Endothelial cell of coronary artery (primary cell): ENCODE results near the gene MCTP2. TPM values are rescaled to one million over a fixed set of nuclear protein-coding genes. Genes with fewer than 3 reads are reported as not detected.

ENCODE experiments used
- total RNA-seq: library from RNA; depleted of rRNA; stranded (reverse); fragments of >200 nt; gene quantifications from 2 replicates; pipeline ENCODE4 v1.2.3, GENCODE V29; 2014

The MCTP2 gene
- 0.47 and 1.3 TPM in 2 replicates for total RNA-seq

DNA sequence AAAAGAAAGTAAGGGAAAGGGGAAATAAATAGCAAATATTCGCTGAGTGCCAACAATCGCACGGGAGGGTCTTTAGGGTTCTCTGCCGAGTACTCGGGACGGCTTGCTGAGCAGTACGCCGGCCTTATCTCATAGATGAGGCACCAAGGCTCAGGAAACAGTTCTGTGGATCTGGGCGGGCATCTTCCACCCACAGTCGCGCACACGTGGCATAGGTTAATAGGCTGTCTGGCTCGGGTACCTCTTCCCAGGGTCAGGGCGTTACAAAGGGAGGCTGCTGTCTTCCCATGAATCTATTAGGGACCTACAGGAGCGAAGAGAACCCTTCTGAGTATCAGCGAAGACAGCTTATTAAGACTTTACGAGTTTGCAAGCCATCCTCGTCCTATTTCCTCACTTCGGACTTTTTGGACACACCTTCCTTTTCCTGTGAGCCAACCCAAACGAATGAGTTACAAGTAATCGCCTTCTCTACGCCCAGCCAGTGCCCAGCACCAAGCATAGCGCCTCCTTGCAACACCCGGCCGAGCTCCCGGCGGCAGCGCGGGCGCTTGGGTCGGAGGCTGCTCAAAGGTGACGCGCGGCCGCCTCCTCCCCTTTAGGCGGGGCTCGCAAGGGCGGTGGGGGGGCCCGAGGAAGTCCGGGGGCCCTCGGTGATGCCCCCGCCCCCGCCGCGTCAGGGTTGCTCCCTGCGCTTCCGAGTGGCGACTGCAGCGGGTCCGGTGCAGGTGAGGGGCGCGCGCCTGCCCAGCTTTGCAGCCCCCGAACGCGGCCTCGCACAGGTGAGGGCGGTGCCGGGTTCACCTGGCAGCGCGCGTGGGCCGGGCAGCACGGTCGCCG, at the start of gene MCTP2:
TSS of gene MCTP2 (plus strand) at position 679 of the 840 bp plus-strand sequence. CDS start 66,705 bp downstream, outside the sequence.

